Osteoblast (primary cell): Measurements from ENCODE around the gene C2CD2L. TPM values are rescaled to one million over a fixed set of nuclear protein-coding genes. Genes with fewer than 3 reads are reported as not detected.

Source experiments
- DNase-seq: peaks from one replicate; pipeline ENCODE4 v3.0.0; 2011; ENCODE audit warnings: low spot score, mixed read lengths; ENCODE audit not compliant: insufficient read length; ENCODE audit errors: missing footprints
- H2AFZ ChIP-seq: 2 replicates; pipeline ENCODE4 v1.6.0; 2011; ENCODE audit warnings: mild to moderate bottlenecking, low read length
- H3K27ac ChIP-seq: 2 replicates; pipeline ENCODE4 v1.5.1; 2011; ENCODE audit warnings: mild to moderate bottlenecking, low read depth, low read length, moderate library complexity
- H3K27me3 ChIP-seq: 2 replicates; pipeline ENCODE4 v1.6.0; 2012; ENCODE audit warnings: mild to moderate bottlenecking, control low read depth, inconsistent platforms, low read length, moderate library complexity; ENCODE audit not compliant: insufficient read depth
- H3K36me3 ChIP-seq: 2 replicates; pipeline ENCODE4 v1.5.1; 2011; ENCODE audit warnings: mild to moderate bottlenecking, low read length, control low read depth, moderate library complexity; ENCODE audit not compliant: insufficient read depth
- H3K4me1 ChIP-seq: 2 replicates; pipeline ENCODE4 v1.5.1; 2011; ENCODE audit warnings: mild to moderate bottlenecking, low read length, control low read depth, moderate library complexity; ENCODE audit not compliant: insufficient read depth
- H3K4me2 ChIP-seq: 2 replicates; pipeline ENCODE4 v1.6.0; 2011; ENCODE audit warnings: mild to moderate bottlenecking, low read length; ENCODE audit not compliant: insufficient read depth
- H3K4me3 ChIP-seq: fragments of 200-600 bp; sonication (generic); 3 replicates; pipeline ENCODE4 v1.5.1; 2012; ENCODE audit warnings: mild to moderate bottlenecking, low read length, inconsistent platforms; ENCODE audit not compliant: insufficient read depth
- H3K79me2 ChIP-seq: 2 replicates; pipeline ENCODE4 v1.6.0; 2012; ENCODE audit warnings: mild to moderate bottlenecking, low read length, control low read depth, inconsistent platforms; ENCODE audit not compliant: insufficient read depth
- H3K9me3 ChIP-seq: 2 replicates; pipeline ENCODE4 v1.5.1; 2011; ENCODE audit warnings: low read depth, low read length, control low read depth
- H4K20me1 ChIP-seq: 2 replicates; pipeline ENCODE4 v1.6.0; 2012; ENCODE audit warnings: mild to moderate bottlenecking, low read length, control low read depth; ENCODE audit not compliant: insufficient read depth
- CTCF ChIP-seq: IDR thresholded peaks from 2 replicates; pipeline ENCODE4 v1.5.1; 2011; ENCODE audit warnings: mild to moderate bottlenecking, low read depth, low read length, moderate library complexity; ENCODE audit errors: extremely low read depth
- total RNA-seq: library from RNA; depleted of rRNA; stranded (reverse); fragments of >200 nt; gene quantifications from 2 replicates; pipeline ENCODE4 v1.2.3, GENCODE V29; 2012

The C2CD2L gene
- total RNA-seq, 1 donor, result 6.2 TPM

GRCh38 chr11:119114351-119114750 is 7.2 kb downstream of the C2CD2L start:
- DNase-seq, result peak; percentile 82
- Histone ChIP-seq H3K27ac (no peak overlapping the region), H3K36me3 (peaks cover 50% of the 10 kb centered on the region), H3K4me2 (no peak overlapping the region), H2AFZ (no peak overlapping the region), H3K27me3 (no peaks in the 10 kb centered on the region), H3K79me2 (peaks cover 2% of the 10 kb centered on the region), H3K9me3 (no peaks in the 10 kb centered on the region), H3K4me1 (no peaks in the 10 kb centered on the region), H4K20me1 (no peaks in the 10 kb centered on the region), H3K4me3 (no peak overlapping the region)
- no peak for TF ChIP-seq CTCF

DNA sequence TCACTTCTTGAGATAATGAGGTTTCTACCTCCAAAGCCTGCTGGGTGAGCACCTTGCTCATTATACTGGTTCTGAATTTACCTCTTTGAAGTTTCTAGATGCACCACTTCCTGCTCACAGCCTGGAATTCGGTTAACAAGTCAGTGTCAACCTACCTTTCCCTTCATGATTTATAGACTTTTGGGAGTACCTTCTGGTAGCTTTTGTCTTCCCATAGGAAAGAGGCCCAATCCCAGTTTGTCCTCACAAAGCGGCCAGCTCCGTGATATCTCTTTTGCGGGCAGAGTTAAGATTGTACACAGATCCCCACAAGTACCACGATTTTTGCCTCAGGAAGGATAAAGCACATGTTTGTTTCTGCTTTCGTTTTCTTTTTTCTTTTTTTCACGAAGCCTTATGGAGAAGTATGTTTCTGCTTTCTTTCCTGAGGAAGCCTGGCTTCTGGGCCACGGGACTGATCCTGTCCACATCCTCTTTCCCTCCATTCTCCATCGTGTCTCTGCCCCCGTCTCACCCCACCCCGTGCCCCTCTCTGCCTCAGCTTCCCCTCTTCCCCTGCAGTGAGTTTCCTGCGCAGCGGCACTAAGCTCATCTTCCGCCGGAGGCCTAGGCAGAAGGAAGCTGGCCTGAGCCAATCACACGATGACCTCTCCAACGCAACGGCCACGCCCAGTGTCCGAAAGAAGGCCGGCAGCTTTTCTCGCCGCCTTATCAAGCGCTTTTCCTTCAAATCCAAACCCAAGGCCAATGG is 8.5 kb downstream of the C2CD2L start:
- H3K36me3 ChIP-seq, result peaks cover 46% of the 10 kb centered on the region
- H3K4me1 ChIP-seq, result peaks cover 5% of the 10 kb centered on the region
- no peak for TF ChIP-seq CTCF
- H3K4me3 ChIP-seq, result no peak overlapping the region
- no peaks in the 10 kb centered on the region for H3K79me2 ChIP-seq
- no peaks in the 10 kb centered on the region for H4K20me1 ChIP-seq
- H3K9me3 ChIP-seq, result no peaks in the 10 kb centered on the region
- peak; percentile 13 for DNase-seq
- H3K4me2 ChIP-seq, result no peak overlapping the region
- no peak overlapping the region for H2AFZ ChIP-seq
- H3K27me3 ChIP-seq, result no peaks in the 10 kb centered on the region
- H3K27ac ChIP-seq, result no peak overlapping the region

DNA sequence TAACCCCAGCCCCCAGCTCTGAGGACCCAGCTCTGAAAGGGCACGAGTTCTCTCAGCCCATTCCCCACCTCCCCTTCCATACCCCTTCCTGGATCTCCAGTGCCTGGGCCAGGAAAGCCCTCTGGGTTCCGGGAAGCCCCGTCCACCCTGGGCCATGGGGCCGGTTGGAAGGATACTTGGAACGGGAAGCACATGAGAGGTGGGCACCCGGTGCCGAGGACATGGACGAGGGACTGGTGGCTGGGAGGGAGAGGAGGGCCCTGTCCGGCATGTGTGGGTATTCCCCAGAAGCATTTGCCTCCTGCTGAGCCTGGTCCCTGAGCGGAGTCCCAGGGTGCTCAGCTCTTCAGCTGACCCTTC is 9.1 kb downstream of the C2CD2L start:
- H3K36me3 ChIP-seq, result peaks cover 41% of the 10 kb centered on the region
- DNase-seq, result peak; percentile 25
- H3K4me1 ChIP-seq, result peaks cover 8% of the 10 kb centered on the region
- no peak overlapping the region for H3K27ac ChIP-seq
- TF ChIP-seq CTCF, result no peak
- no peak overlapping the region for H3K4me3 ChIP-seq
- no peak overlapping the region for H3K4me2 ChIP-seq
- no peaks in the 10 kb centered on the region for H3K27me3 ChIP-seq
- no peaks in the 10 kb centered on the region for H4K20me1 ChIP-seq
- no peaks in the 10 kb centered on the region for H3K9me3 ChIP-seq
- H3K79me2 ChIP-seq, result no peaks in the 10 kb centered on the region
- no peak overlapping the region for H2AFZ ChIP-seq

DNA sequence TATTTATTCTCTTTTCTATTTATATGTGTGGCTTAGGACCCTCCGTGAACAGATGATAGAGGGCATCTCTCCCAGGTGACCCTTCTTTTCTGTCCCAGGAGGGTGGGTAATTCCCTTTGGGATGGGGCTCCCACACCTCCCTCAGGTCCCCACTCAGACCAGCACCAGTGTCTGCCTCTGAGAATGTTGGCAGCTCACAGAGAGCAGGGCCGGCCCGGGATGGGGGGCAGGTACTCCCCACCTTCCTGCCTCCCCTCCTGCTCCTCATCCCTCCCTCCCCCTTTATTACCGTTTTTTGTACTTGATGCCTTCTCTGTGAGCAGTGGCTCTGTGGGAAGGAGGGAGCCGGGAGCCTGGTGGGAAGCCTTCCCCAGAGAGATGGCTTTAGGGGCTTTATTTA is 9.5 kb downstream of the C2CD2L start:
- Histone ChIP-seq H2AFZ (no peak overlapping the region), H3K79me2 (peaks cover 2% of the 10 kb centered on the region), H3K27ac (no peak overlapping the region), H3K9me3 (no peaks in the 10 kb centered on the region), H3K4me3 (no peak overlapping the region), H3K27me3 (no peaks in the 10 kb centered on the region), H3K36me3 (peaks cover 38% of the 10 kb centered on the region), H3K4me1 (peaks cover 8% of the 10 kb centered on the region), H4K20me1 (no peaks in the 10 kb centered on the region), H3K4me2 (no peak overlapping the region)
- no peak for TF ChIP-seq CTCF
- DNase-seq, result peak; percentile 63
